ENCODE measurements around the gene OTULINL. TPM values are rescaled to one million over a fixed set of nuclear protein-coding genes. Genes with fewer than 3 reads are reported as not detected.

The OTULINL gene
- total RNA-seq, 4 donors from 2014 or later = 7.8 to 15.6 (median 11.4) TPM

DNA sequence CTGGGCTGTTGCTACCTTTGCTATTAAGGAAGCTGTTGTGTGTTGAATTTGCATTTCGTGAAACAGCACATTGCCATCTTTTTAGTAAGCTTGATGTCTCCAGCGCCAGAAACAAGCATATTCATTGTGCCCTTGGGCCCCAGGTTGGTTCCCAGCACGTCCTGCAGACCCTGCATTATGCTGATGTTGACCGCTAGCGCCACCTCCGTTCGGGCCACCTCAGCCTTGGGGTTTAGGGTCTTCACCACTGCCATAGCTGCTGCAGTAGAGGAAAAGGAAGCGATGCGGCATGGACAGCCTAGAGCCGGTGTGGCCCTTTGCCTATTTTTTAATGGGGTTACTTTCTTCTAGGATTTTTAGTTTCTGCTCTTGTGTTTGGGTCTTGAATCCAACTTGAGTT, 59.2 kb downstream of the OTULINL start:
- DNase-seq (ENCODE audit: low spot score) = no peak
- TF ChIP-seq, protein P1, sequence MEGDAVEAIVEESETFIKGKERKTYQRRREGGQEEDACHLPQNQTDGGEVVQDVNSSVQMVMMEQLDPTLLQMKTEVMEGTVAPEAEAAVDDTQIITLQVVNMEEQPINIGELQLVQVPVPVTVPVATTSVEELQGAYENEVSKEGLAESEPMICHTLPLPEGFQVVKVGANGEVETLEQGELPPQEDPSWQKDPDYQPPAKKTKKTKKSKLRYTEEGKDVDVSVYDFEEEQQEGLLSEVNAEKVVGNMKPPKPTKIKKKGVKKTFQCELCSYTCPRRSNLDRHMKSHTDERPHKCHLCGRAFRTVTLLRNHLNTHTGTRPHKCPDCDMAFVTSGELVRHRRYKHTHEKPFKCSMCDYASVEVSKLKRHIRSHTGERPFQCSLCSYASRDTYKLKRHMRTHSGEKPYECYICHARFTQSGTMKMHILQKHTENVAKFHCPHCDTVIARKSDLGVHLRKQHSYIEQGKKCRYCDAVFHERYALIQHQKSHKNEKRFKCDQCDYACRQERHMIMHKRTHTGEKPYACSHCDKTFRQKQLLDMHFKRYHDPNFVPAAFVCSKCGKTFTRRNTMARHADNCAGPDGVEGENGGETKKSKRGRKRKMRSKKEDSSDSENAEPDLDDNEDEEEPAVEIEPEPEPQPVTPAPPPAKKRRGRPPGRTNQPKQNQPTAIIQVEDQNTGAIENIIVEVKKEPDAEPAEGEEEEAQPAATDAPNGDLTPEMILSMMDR (IDR thresholded peaks at IDR 0.05) = no peak
- no peak for ATAC-seq (ENCODE audit: low FRiP score)

GRCh38 chr5:14644623-14645237, 63.1 kb downstream of the OTULINL start:
- ATAC-seq (ENCODE audit: low FRiP score) = no peak
- DNase-seq (ENCODE audit: low spot score) = no peak
- TF ChIP-seq, protein P1 (IDR thresholded peaks at IDR 0.05) = no peak

DNA sequence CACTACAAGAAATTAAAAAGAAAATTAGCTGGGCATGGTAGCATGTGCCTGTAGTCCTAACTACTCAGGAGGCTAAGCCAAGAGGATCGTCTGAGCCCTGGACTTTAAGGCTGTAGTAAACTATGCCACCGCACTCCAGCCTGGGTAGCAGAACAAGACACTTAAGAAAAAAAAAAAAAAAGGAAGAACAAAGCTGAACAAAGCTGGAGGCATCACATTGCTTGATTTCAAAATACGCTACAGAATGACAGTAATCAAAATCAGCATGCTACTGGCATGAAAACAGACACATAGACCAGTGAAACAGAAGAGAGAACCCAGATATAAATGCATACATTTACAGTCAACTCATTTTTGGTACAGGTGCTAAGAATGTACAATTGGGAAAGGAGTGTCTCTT, 68.5 kb downstream of the OTULINL start:
- ATAC-seq (ENCODE audit: low FRiP score) = no peak
- DNase-seq (ENCODE audit: low spot score) = no peak
- TF ChIP-seq, protein P1 (IDR thresholded peaks at IDR 0.05) = no peak

DNA sequence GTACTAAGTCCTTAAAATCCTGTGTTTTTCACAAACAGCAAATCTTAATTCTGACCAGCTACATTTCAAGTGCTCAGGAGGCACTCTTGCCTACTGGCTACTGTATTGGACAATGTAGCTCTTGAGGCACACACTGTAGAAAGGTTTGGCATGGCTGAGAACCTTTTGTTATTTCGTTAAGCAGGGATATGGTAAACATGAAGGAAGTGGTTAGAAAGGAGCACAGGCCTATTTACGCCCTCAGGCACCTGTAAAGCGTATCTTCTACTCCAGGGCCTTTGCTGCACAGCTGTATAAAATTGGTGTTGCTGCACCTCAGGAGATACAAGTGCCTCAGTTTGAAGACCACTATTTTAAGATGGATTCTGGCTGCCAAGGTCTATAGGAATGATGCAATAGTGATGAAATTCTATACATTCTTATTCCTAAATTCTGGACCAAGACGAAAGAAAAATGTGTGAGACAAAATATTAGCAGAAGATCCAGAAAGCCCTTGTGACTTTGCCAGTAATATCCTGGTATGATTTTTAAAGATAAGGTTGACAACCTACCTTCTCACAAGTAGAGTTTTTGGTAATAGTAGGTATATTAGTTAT, 73.7 kb downstream of the OTULINL start:
- ATAC-seq (ENCODE audit: low FRiP score) (no peak), DNase-seq (ENCODE audit: low spot score) (no peak)
- TF ChIP-seq, protein P1 (IDR thresholded peaks at IDR 0.05) = no peak

- DNase-seq (ENCODE audit: low spot score) (no peak), ATAC-seq (ENCODE audit: low FRiP score) (no peak)
- TF ChIP-seq, protein P1 (IDR thresholded peaks at IDR 0.05) = no peak
These were observed 75.3 kb downstream of the OTULINL start for GRCh38 chr5:14656898-14657297.

- ATAC-seq (ENCODE audit: low FRiP score) = no peak
- TF ChIP-seq, protein P1 (IDR thresholded peaks at IDR 0.05) = no peak
- DNase-seq (ENCODE audit: low spot score) = no peak
These were observed 78.4 kb downstream of the OTULINL start for GRCh38 chr5:14659821-14660607.
